GM21723 (cell line): ENCODE data around the gene MYEOV.

Experiments used
- ATAC-seq: cut with Tn5 transposase; IDR thresholded peaks from one replicate; pipeline ENCODE4 v1.9.1; 2021; ENCODE audit warnings: mild to moderate bottlenecking, moderate library complexity; ENCODE audit not compliant: unreplicated experiment

MYEOV gene

GRCh38 chr11:69265210-69265609 is 28.7 kb upstream of the MYEOV start:
- no peak for ATAC-seq

GRCh38 chr11:69265911-69266510 is 27.9 kb upstream of the MYEOV start:
- ATAC-seq, result no peak

GRCh38 chr11:69267395-69267805 is 26.6 kb upstream of the MYEOV start:
- no peak for ATAC-seq

- no peak for ATAC-seq
Measured at GRCh38 chr11:69268911-69269310, 25.0 kb upstream of the MYEOV start.

- no peak for ATAC-seq
Measured at GRCh38 chr11:69269388-69269787, 24.6 kb upstream of the MYEOV start.

GRCh38 chr11:69269926-69270697 is 23.8 kb upstream of the MYEOV start:
- ATAC-seq, result no peak

GRCh38 chr11:69270941-69271340 is 23.0 kb upstream of the MYEOV start:
- ATAC-seq, result no peak

- no peak for ATAC-seq
Measured at GRCh38 chr11:69272055-69272454, 21.9 kb upstream of the MYEOV start.

- no peak for ATAC-seq
Measured at GRCh38 chr11:69272831-69273485, 21.0 kb upstream of the MYEOV start.

GRCh38 chr11:69273571-69273970 is 20.4 kb upstream of the MYEOV start:
- no peak for ATAC-seq

GRCh38 chr11:69274531-69275016 is 19.4 kb upstream of the MYEOV start:
- ATAC-seq, result no peak

GRCh38 chr11:69275178-69275577 is 18.8 kb upstream of the MYEOV start:
- no peak for ATAC-seq

- no peak for ATAC-seq
Measured at GRCh38 chr11:69276165-69276564, 17.8 kb upstream of the MYEOV start.

- ATAC-seq, result peak; percentile 74
Measured at GRCh38 chr11:69277074-69277809, 16.7 kb upstream of the MYEOV start.

GRCh38 chr11:69278091-69278867 is 15.7 kb upstream of the MYEOV start:
- no peak for ATAC-seq

GRCh38 chr11:69280451-69280850 is 13.5 kb upstream of the MYEOV start:
- ATAC-seq, result no peak

- ATAC-seq, result no peak
Measured at GRCh38 chr11:69280994-69281393, 13.0 kb upstream of the MYEOV start.

- no peak for ATAC-seq
Measured at GRCh38 chr11:69283446-69283845, 10.5 kb upstream of the MYEOV start.

GRCh38 chr11:69284081-69284511 is 9.9 kb upstream of the MYEOV start:
- ATAC-seq, result no peak

GRCh38 chr11:69285091-69285490 is 8.9 kb upstream of the MYEOV start:
- no peak for ATAC-seq
